Embryonic facial prominence (tissue), 1 donor: ENCODE data around the gene KMT2C.
"Not testable (repeated sequence)": the region's sequence is repeated elsewhere in the genome, so short reads cannot be mapped to it uniquely, and the experiment has no call there.

Source experiments
- DNase-seq: peaks from one replicate; pipeline ENCODE4 v3.0.0-alpha.2; 2016; ENCODE audit errors: extremely low spot score

KMT2C gene

GRCh38 chr7:152313217-152313616, 122.6 kb downstream of the KMT2C start:
- no peak for DNase-seq

GRCh38 chr7:152312316-152312715, 123.5 kb downstream of the KMT2C start:
- DNase-seq = no peak

- no peak for DNase-seq
These were observed 127.9 kb downstream of the KMT2C start for GRCh38 chr7:152307902-152308301.

GRCh38 chr7:152299542-152300143, 136.2 kb downstream of the KMT2C start:
- not testable (repeated sequence) for DNase-seq

GRCh38 chr7:152292897-152293296, 142.9 kb downstream of the KMT2C start:
- no peak for DNase-seq

- DNase-seq = not testable (repeated sequence)
These were observed 148.8 kb downstream of the KMT2C start for GRCh38 chr7:152286972-152287371.

- DNase-seq = not testable (repeated sequence)
These were observed 149.6 kb downstream of the KMT2C start for GRCh38 chr7:152286219-152286618.

- DNase-seq = not testable (repeated sequence)
These were observed 150.8 kb downstream of the KMT2C start for GRCh38 chr7:152284998-152285397.

GRCh38 chr7:152277687-152278086, 158.1 kb downstream of the KMT2C start:
- not testable (repeated sequence) for DNase-seq

- not testable (repeated sequence) for DNase-seq
These were observed 165.4 kb downstream of the KMT2C start for GRCh38 chr7:152270427-152270826.

- not testable (repeated sequence) for DNase-seq
These were observed 168.9 kb downstream of the KMT2C start for GRCh38 chr7:152266859-152267258.

- DNase-seq = not testable (repeated sequence)
These were observed 170.9 kb downstream of the KMT2C start for GRCh38 chr7:152264915-152265314.

GRCh38 chr7:152262146-152262545, 173.7 kb downstream of the KMT2C start:
- DNase-seq = not testable (repeated sequence)

GRCh38 chr7:152259645-152260044, 176.2 kb downstream of the KMT2C start:
- not testable (repeated sequence) for DNase-seq

- not testable (repeated sequence) for DNase-seq
These were observed 188.0 kb downstream of the KMT2C start for GRCh38 chr7:152247851-152248250.

- DNase-seq = not testable (repeated sequence)
These were observed 190.4 kb downstream of the KMT2C start for GRCh38 chr7:152245417-152245816.

- DNase-seq = not testable (repeated sequence)
These were observed 192.3 kb downstream of the KMT2C start for GRCh38 chr7:152243464-152243863.

- DNase-seq = not testable (repeated sequence)
These were observed 194.5 kb downstream of the KMT2C start for GRCh38 chr7:152241301-152241700.

GRCh38 chr7:152236306-152236705, 199.5 kb downstream of the KMT2C start:
- not testable (repeated sequence) for DNase-seq

- not testable (repeated sequence) for DNase-seq
These were observed 201.4 kb downstream of the KMT2C start for GRCh38 chr7:152234421-152234820.

GRCh38 chr7:152231089-152231488, 204.7 kb downstream of the KMT2C start:
- no peak for DNase-seq

- DNase-seq = not testable (repeated sequence)
These were observed 216.2 kb downstream of the KMT2C start for GRCh38 chr7:152219556-152219955.

GRCh38 chr7:152208766-152209165, 227.0 kb downstream of the KMT2C start:
- not testable (repeated sequence) for DNase-seq

GRCh38 chr7:152204417-152204816, 231.4 kb downstream of the KMT2C start:
- not testable (repeated sequence) for DNase-seq
